Smooth muscle cell (in vitro differentiated cells): ENCODE measurements around the gene MTA3. TPM values are rescaled to one million over a fixed set of nuclear protein-coding genes. Genes with fewer than 3 reads are reported as not detected.

ENCODE experiments used
- DNase-seq: peaks from one replicate; lab custom pipeline; 2025; ENCODE audit not compliant: unreplicated experiment; lab: John Stamatoyannopoulos, UW
- H2AFZ ChIP-seq: fragments of 200-600 bp; sonication (generic); 2 replicates; pipeline ENCODE4 v1.6.0; 2016; ENCODE audit warnings: antibody characterized with exemption, low read depth, mild to moderate bottlenecking
- H3F3A ChIP-seq: fragments of 200-600 bp; sonication (generic); 2 replicates; pipeline ENCODE4 v1.6.0; 2017; ENCODE audit warnings: antibody characterized with exemption, low read depth
- H3K27ac ChIP-seq: fragments of 200-600 bp; sonication (generic); 2 replicates; pipeline ENCODE4 v1.5.1; 2016; ENCODE audit warnings: low read depth, mild to moderate bottlenecking
- H3K27me3 ChIP-seq: fragments of 200-600 bp; sonication (generic); 2 replicates; pipeline ENCODE4 v1.6.1; 2016; ENCODE audit warnings: low read depth, mild to moderate bottlenecking
- H3K36me3 ChIP-seq: fragments of 200-600 bp; sonication (generic); 2 replicates; pipeline ENCODE4 v1.5.1; 2016; ENCODE audit warnings: low read depth
- H3K4me1 ChIP-seq: fragments of 200-600 bp; sonication (generic); 2 replicates; pipeline ENCODE4 v1.5.1; 2016; ENCODE audit warnings: low read depth
- H3K4me2 ChIP-seq: fragments of 200-600 bp; sonication (generic); 2 replicates; pipeline ENCODE4 v1.6.0; 2016; ENCODE audit warnings: mild to moderate bottlenecking
- H3K4me3 ChIP-seq: fragments of 200-600 bp; sonication (generic); 2 replicates; pipeline ENCODE4 v1.5.1; 2016; ENCODE audit warnings: mild to moderate bottlenecking
- H3K79me2 ChIP-seq: fragments of 200-600 bp; sonication (generic); 2 replicates; pipeline ENCODE4 v1.6.0; 2016; ENCODE audit warnings: low read depth, mild to moderate bottlenecking
- H3K9ac ChIP-seq: fragments of 200-600 bp; sonication (generic); 2 replicates; pipeline ENCODE4 v1.6.0; 2016; ENCODE audit warnings: low read depth
- H3K9me3 ChIP-seq: fragments of 200-600 bp; sonication (generic); replicated peaks from 2 replicates; pipeline ENCODE4 v1.5.1; 2016; ENCODE audit warnings: low read depth
- H4K20me1 ChIP-seq: fragments of 200-600 bp; sonication (generic); 2 replicates; pipeline ENCODE4 v1.6.0; 2016; ENCODE audit warnings: low read depth
- CTCF ChIP-seq: fragments of 200-600 bp; sonication (generic); IDR thresholded peaks from 2 replicates; pipeline ENCODE4 v1.5.1; 2017; ENCODE audit warnings: borderline replicate concordance, mild to moderate bottlenecking, antibody characterized with exemption; ENCODE audit not compliant: insufficient read depth, poor library complexity, severe bottlenecking
- WGBS: methylation state at CpG from one replicate; pipeline ENCODE4 v1.1.7; 2016; ENCODE audit warnings: low lambda C conversion rate; 5-methylcytosine and 5-hydroxymethylcytosine counted together
- polyA plus RNA-seq: library from polyadenylated mRNA; unstranded; fragments of >200 nt; fragmentation: Nextera tagmentation; extraction: Ambion mirVana; gene quantifications from 2 replicates; pipeline ENCODE4 v1.2.1, GENCODE V29; 2016
- total RNA-seq: library from RNA; depleted of rRNA; stranded (reverse); fragments of >200 nt; gene quantifications from 2 replicates; pipeline ENCODE4 v1.2.3, GENCODE V29; 2014

MTA3 gene
- total and polyA plus RNA-seq, 2 experiments from 2014 or later: 27.5 to 29.8 TPM

- TF ChIP-seq CTCF: no peak
- Histone ChIP-seq H3K79me2 (peaks cover 5% of the 10 kb centered on the region), H3K9me3 (no peaks in the 10 kb centered on the region), H3K9ac (no peak overlapping the region), H3K27ac (no peak overlapping the region), H3F3A (peaks cover 3% of the 10 kb centered on the region), H3K4me1 (peaks cover 5% of the 10 kb centered on the region), H3K4me3 (no peak overlapping the region), H3K36me3 (no peaks in the 10 kb centered on the region), H4K20me1 (no peaks in the 10 kb centered on the region), H3K27me3 (no peaks in the 10 kb centered on the region), H3K4me2 (no peak overlapping the region), H2AFZ (no peak overlapping the region)
- no peak for DNase-seq
- WGBS: 100% methylated on average over 3 of the region's 3 CpGs
These were observed 219.0 kb downstream of the MTA3 start for GRCh38 chr2:42787424-42787787.

GRCh38 chr2:42787788-42788477, 219.5 kb downstream of the MTA3 start:
- no peak overlapping the region for H2AFZ ChIP-seq
- TF ChIP-seq CTCF: no peak
- 91% methylated on average over 12 of the region's 12 CpGs for WGBS
- H3K4me1 ChIP-seq: peaks cover 5% of the 10 kb centered on the region
- no peak overlapping the region for H3K9ac ChIP-seq
- no peaks in the 10 kb centered on the region for H3K9me3 ChIP-seq
- no peaks in the 10 kb centered on the region for H4K20me1 ChIP-seq
- peaks cover 5% of the 10 kb centered on the region for H3K79me2 ChIP-seq
- DNase-seq: no peak
- no peak overlapping the region for H3K27ac ChIP-seq
- H3K27me3 ChIP-seq: no peaks in the 10 kb centered on the region
- no peaks in the 10 kb centered on the region for H3K36me3 ChIP-seq
- no peak overlapping the region for H3K4me3 ChIP-seq
- H3F3A ChIP-seq: peaks cover 3% of the 10 kb centered on the region
- H3K4me2 ChIP-seq: no peak overlapping the region

GRCh38 chr2:42788478-42788793, 220.0 kb downstream of the MTA3 start:
- DNase-seq: no peak
- Histone ChIP-seq H2AFZ (no peak overlapping the region), H3K27me3 (no peaks in the 10 kb centered on the region), H4K20me1 (no peaks in the 10 kb centered on the region), H3F3A (peaks cover 4% of the 10 kb centered on the region), H3K4me1 (peaks cover 7% of the 10 kb centered on the region), H3K79me2 (peaks cover 5% of the 10 kb centered on the region), H3K9ac (no peak overlapping the region), H3K4me2 (no peak overlapping the region), H3K36me3 (no peaks in the 10 kb centered on the region), H3K9me3 (no peaks in the 10 kb centered on the region), H3K27ac (no peak overlapping the region), H3K4me3 (no peak overlapping the region)
- 88% methylated on average over 9 of the region's 9 CpGs for WGBS
- no peak for TF ChIP-seq CTCF

GRCh38 chr2:42788882-42789281, 220.4 kb downstream of the MTA3 start:
- H3F3A ChIP-seq: peaks cover 9% of the 10 kb centered on the region
- no peak for DNase-seq
- H3K9ac ChIP-seq: no peak overlapping the region
- no peaks in the 10 kb centered on the region for H3K36me3 ChIP-seq
- no peaks in the 10 kb centered on the region for H4K20me1 ChIP-seq
- peaks cover 5% of the 10 kb centered on the region for H3K79me2 ChIP-seq
- no peaks in the 10 kb centered on the region for H3K9me3 ChIP-seq
- no peak overlapping the region for H3K27ac ChIP-seq
- no peak overlapping the region for H3K4me2 ChIP-seq
- WGBS: 64% methylated on average over 4 of the region's 4 CpGs
- H2AFZ ChIP-seq: no peak overlapping the region
- no peak for TF ChIP-seq CTCF
- H3K27me3 ChIP-seq: no peaks in the 10 kb centered on the region
- peaks cover 11% of the 10 kb centered on the region for H3K4me1 ChIP-seq
- H3K4me3 ChIP-seq: no peak overlapping the region
